Measurements from ENCODE around the gene PLEKHA7.

- no peak for TF ChIP-seq SIN3A (conservative IDR thresholded peaks at IDR 0.05 in 1 of 2, IDR thresholded peaks at IDR 0.05 in 1 of 2; ENCODE audit: low read depth in 1 of 2, low read length in 2 of 2)
- TF ChIP-seq CREB1 (IDR thresholded peaks at IDR 0.05), result no peak
- TF ChIP-seq SUZ12 (IDR thresholded peaks at IDR 0.05; ENCODE audit: low read length), result no peak
- no peak for TF ChIP-seq POLR2A (IDR thresholded peaks at IDR 0.05; ENCODE audit: control extremely low read depth in 1 of 2, low read depth in 2 of 2, low read length in 2 of 2)
- no peak for TF ChIP-seq CTCF (IDR thresholded peaks at IDR 0.05; ENCODE audit: control extremely low read depth in 1 of 3, insufficient read depth in 1 of 3, low read depth in 1 of 3, low read length in 3 of 3)
- TF ChIP-seq CHD2 (IDR thresholded peaks at IDR 0.05; ENCODE audit: low read length), result no peak
- TF ChIP-seq TEAD4 (IDR thresholded peaks at IDR 0.05; ENCODE audit: low read depth, low read length), result no peak
- no peak for TF ChIP-seq EP300 (IDR thresholded peaks at IDR 0.05; ENCODE audit: borderline replicate concordance in 1 of 2, low read depth in 2 of 2, low read length in 2 of 2)
- TF ChIP-seq USF2 (IDR thresholded peaks at IDR 0.05; ENCODE audit: low read length), result no peak
- TF ChIP-seq FOSL1 (IDR thresholded peaks at IDR 0.05; ENCODE audit: insufficient read depth, low read depth, low read length), result no peak
Measured at GRCh38 chr11:16833026-16833425, 181.2 kb downstream of the PLEKHA7 start.
